Natural killer cell treated with Interleukin-12 subunit alpha and Interleukin-12 subunit beta and Interleukin-15 and Interleukin-18, amount 100 ng/mL, for 72 hours (primary cell): Measurements from ENCODE around the gene CALM3. TPM values are rescaled to one million over a fixed set of nuclear protein-coding genes. Genes with fewer than 3 reads are reported as not detected.

ENCODE experiments used
- ATAC-seq, 2 donors: fragments of 150-1000 bp; cut with Tn5 transposase in 1 of 2; sonication (Bioruptor Pico), chemical (Tn5 transposase) in 1 of 2; 2 replicates each; pipeline ENCODE4 v1.10.0; 2021
- DNase-seq: peaks from one replicate; pipeline ENCODE4 v3.0.0; 2022; ENCODE audit warnings: low spot score
- H3K27ac Mint-ChIP-seq, 2 donors: 1 replicate in 1 of 2; 2 replicates in 1 of 2; pipeline ENCODE4 v1.8.0; 2022; ENCODE audit warnings: mixed read lengths in 2 of 2, mild to moderate bottlenecking in 1 of 2, moderate library complexity in 1 of 2
- H3K27me3 Mint-ChIP-seq, 2 donors: 1 replicate in 1 of 2; 2 replicates in 1 of 2; pipeline ENCODE4 v1.8.0; 2022; ENCODE audit warnings: mixed read lengths in 2 of 2
- H3K36me3 Mint-ChIP-seq: one replicate; pipeline ENCODE4 v1.8.0; 2022; ENCODE audit warnings: mixed read lengths
- H3K4me1 Mint-ChIP-seq, 2 donors: 1 replicate in 1 of 2; 2 replicates in 1 of 2; pipeline ENCODE4 v1.8.0; 2022; ENCODE audit warnings: low read depth in 2 of 2, mixed read lengths in 2 of 2, mild to moderate bottlenecking in 1 of 2
- H3K4me3 Mint-ChIP-seq: one replicate; pipeline ENCODE4 v1.8.0; 2022; ENCODE audit warnings: mixed read lengths
- H3K9me3 Mint-ChIP-seq: 2 replicates; pipeline ENCODE4 v1.8.0; 2022; ENCODE audit warnings: mixed read lengths
- total RNA-seq, 2 donors: library from RNA; stranded (reverse); gene quantifications; one replicate each; pipeline ENCODE4 v1.2.3, GENCODE V29; 2022

Gene CALM3
- total RNA-seq, 2 donors from 2014 or later, result 305 to 309 TPM

DNA sequence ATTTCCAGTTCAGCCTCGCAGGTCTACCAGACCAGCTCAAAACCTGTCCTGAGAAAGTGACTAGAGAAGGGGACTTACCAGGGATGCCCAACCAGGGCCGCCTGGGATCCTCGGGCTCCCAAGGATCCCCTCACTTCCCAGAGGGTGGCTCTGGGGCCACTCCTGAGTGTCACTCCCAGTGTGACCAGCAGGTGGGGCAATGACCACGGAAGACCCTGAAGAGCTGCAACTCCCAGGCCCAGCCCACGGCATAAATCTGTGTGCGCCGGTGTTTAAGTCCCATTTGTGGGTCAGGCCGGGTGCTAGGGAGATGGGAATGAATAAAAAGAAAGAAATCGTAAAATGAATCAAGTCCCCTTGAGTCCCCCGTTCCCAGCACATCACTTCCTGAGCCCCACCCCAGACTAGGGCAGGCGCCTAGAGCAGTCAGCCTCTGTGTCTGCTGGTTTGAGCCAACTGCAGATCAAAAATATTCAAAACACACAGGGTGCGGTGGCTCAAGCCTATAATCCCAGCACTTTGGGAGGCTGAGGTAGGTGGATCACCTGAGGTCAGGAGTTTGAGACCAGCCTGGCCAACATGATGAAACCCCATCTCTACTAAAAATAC lies 13.1 kb downstream of the CALM3 start:
- Mint-ChIP-seq H3K4me3 (peak overlapping the region; percentile 42), H3K4me1 (peaks cover 44% of the 10 kb centered on the region in 2 donors)
- ATAC-seq, result peak; percentile 71 to 84

DNA sequence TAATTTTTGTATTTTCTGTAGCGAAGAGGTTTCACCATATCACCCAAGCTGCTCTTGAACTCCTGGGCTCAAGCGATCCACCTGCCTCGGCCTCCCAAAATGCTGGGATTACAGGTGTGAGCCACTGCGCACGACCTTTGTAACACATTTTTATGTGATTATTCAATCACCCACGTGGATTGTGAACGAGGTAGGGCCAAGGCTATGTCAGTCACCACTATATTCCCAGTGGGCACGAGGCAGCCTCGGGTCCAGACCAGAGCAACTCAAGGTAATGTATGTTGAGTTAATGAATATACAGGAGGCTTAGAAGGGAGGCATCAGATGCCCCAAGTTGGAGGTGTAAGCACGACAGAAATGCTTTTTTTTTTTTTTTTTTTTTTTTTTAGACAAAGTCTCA lies 14.8 kb downstream of the CALM3 start:
- Mint-ChIP-seq H3K36me3 (no peaks in the 10 kb centered on the region), H3K4me3 (no peak overlapping the region), H3K4me1 (peaks cover 38 to 39% of the 10 kb centered on the region in 2 donors), H3K27ac (no peak overlapping the region), H3K27me3 (peaks cover 0 to 4% of the 10 kb centered on the region in 2 donors), H3K9me3 (no peaks in the 10 kb centered on the region)
- ATAC-seq (no peak), DNase-seq (no peak)

More for the DNA sequence above, 13.1 kb downstream of the CALM3 start:
- DNase-seq, result peak; percentile 81
- no peaks in the 10 kb centered on the region for H3K9me3 Mint-ChIP-seq
- H3K36me3 Mint-ChIP-seq, result peaks cover 3% of the 10 kb centered on the region
- H3K27me3 Mint-ChIP-seq, result peaks cover 0 to 4% of the 10 kb centered on the region in 2 donors
- peak overlapping the region; percentile 48 to 57 for H3K27ac Mint-ChIP-seq

DNA sequence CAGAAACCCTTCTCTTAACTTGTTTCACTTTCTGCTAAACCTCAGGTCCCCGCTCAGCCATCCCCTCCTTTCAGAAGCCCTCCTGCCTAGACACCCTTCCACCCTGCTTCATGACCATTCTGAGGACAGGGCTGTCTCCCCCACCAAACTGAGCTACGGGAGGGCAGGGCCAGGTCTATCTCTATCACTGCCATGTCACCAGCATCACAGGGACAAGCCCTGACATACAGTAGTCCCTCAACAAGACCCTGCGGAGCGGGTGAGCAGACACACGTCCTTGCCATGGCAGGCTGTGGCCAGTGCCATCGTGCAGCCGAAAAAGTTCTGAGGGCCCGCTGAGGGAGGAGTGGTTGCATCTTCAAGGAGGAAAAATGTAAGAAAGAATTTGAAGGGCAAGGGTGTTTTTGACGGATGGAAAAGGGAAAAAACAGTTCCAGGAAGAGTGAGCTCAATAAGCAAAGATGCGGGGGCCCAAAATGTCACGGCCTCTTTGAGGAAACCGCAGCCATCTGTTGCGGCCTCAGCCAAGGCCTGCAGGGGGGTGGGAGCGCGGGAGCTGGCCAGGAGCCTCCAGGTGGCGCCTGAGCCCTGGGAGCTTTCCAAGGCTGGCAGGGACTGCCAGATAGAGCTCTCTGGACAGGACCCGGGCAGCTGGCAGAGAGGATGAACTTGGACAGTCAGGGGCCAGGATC lies 15.6 kb downstream of the CALM3 start:
- Mint-ChIP-seq H3K27ac (peak overlapping the region; percentile 6 to 73), H3K9me3 (no peaks in the 10 kb centered on the region), H3K36me3 (no peaks in the 10 kb centered on the region), H3K4me1 (peaks cover 30 to 31% of the 10 kb centered on the region in 2 donors), H3K27me3 (peaks cover 0 to 8% of the 10 kb centered on the region in 2 donors), H3K4me3 (peak overlapping the region; percentile 68)
- ATAC-seq (peak; percentile 44 to 55), DNase-seq (no peak)

DNA sequence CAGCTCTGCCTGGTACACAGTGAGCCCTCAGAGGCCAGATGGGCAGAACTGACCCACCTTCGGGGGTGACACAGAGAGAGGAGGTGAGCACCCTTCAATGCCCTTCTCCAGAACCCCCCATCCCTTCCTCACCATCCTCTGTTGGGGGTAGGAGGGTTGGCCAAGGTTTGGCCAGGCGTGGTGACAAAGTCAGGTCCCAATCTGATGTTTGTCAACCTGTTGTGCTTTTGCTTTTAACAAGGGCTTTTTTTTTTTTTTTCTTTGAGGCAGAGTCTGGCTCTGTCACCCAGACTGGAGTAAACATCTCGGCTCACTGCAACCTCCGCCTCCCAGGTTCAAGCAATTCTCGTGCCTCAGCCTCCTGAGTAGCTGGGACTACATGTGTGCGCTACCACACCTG lies 16.5 kb downstream of the CALM3 start:
- Mint-ChIP-seq H3K27ac (no peak overlapping the region), H3K27me3 (peaks cover 0 to 10% of the 10 kb centered on the region in 2 donors), H3K9me3 (no peaks in the 10 kb centered on the region), H3K4me1 (peaks cover 22 to 25% of the 10 kb centered on the region in 2 donors), H3K36me3 (no peaks in the 10 kb centered on the region), H3K4me3 (no peak overlapping the region)
- ATAC-seq (no peak), DNase-seq (no peak)

DNA sequence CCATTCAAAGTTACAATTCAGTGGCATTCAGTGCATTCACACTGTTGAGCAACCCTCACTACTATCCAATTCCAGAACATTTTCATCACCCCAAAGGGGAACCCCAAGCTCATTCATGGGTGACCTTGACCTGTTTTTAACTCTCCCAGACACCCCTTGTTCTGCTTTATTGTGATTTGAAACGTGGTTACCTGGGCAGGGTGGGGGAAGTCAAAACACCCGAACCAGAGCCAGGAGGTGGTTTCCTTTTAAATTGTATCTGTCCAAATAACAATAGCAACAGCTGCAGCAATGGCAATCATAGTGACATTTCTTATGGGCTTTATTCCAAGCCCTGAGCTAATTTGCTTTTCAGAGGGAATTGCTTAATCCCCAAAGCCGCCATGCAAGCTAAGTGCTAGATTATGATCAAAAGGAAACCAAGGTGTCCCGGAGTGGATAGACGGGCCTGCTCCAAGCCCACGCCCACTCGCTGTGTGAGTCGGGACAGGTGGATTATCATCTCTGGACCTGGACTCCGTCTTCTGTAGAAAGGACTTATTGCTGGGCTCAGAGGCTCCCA lies 17.6 kb downstream of the CALM3 start:
- DNase-seq, result no peak
- Mint-ChIP-seq H3K36me3 (no peaks in the 10 kb centered on the region), H3K9me3 (no peaks in the 10 kb centered on the region), H3K4me1 (peaks cover 20 to 25% of the 10 kb centered on the region in 2 donors), H3K4me3 (peak overlapping the region; percentile 47), H3K27me3 (peaks cover 0 to 10% of the 10 kb centered on the region in 2 donors), H3K27ac (peak overlapping the region in 1 of 2 donors; percentile 91)
- no peak for ATAC-seq

DNA sequence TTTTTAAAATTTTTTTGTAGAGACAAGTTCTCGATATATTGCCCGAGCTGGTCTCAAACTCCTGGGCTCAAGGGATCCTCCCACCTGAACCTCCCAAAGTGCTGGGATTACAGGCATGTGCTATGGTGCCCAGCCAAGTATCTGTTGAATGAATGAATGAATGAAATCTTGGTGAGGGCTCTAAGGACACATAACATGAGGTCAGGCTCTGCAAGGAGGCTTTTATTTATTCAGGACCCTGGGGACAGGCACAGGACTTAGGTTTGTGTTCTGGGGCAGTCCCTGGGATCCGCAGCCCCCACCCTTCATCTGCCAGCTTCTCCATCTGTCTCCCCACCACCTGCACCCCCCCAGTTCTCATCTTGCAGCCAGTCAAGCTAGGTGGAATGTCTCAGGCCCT lies 19.1 kb downstream of the CALM3 start:
- H3K27ac Mint-ChIP-seq, result peak overlapping the region in 1 of 2 donors; percentile 91
- no peak overlapping the region for H3K4me3 Mint-ChIP-seq
- no peaks in the 10 kb centered on the region for H3K36me3 Mint-ChIP-seq
- H3K4me1 Mint-ChIP-seq, result peaks cover 14 to 32% of the 10 kb centered on the region in 2 donors
- peaks cover 0 to 18% of the 10 kb centered on the region in 2 donors for H3K27me3 Mint-ChIP-seq
- H3K9me3 Mint-ChIP-seq, result no peaks in the 10 kb centered on the region
- ATAC-seq, result no peak
- no peak for DNase-seq

DNA sequence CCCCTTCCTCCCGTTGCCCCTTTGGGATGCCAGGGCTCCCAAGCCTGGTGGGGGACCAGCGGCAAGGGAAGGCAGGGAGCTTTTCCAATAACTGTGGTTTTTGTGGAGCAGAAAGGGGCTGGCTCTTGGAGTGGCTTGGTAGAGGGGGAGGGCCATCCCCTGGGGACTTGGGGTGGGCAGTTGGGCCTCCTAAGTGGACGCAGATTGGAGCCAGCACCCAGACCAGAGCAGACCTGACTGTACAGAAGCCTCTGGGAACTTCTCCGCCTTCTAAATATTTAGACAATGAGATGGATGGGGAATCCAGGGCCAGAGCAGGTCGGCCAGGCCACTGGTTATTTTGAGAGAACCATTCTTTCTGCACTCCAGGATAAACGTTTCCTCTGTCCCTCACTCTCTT lies 19.6 kb downstream of the CALM3 start:
- Mint-ChIP-seq H3K27ac (peak overlapping the region in 1 of 2 donors; percentile 91), H3K9me3 (no peaks in the 10 kb centered on the region), H3K27me3 (peaks cover 0 to 18% of the 10 kb centered on the region in 2 donors), H3K4me3 (no peak overlapping the region), H3K36me3 (no peaks in the 10 kb centered on the region), H3K4me1 (peaks cover 14 to 32% of the 10 kb centered on the region in 2 donors)
- ATAC-seq (no peak), DNase-seq (no peak)

DNA sequence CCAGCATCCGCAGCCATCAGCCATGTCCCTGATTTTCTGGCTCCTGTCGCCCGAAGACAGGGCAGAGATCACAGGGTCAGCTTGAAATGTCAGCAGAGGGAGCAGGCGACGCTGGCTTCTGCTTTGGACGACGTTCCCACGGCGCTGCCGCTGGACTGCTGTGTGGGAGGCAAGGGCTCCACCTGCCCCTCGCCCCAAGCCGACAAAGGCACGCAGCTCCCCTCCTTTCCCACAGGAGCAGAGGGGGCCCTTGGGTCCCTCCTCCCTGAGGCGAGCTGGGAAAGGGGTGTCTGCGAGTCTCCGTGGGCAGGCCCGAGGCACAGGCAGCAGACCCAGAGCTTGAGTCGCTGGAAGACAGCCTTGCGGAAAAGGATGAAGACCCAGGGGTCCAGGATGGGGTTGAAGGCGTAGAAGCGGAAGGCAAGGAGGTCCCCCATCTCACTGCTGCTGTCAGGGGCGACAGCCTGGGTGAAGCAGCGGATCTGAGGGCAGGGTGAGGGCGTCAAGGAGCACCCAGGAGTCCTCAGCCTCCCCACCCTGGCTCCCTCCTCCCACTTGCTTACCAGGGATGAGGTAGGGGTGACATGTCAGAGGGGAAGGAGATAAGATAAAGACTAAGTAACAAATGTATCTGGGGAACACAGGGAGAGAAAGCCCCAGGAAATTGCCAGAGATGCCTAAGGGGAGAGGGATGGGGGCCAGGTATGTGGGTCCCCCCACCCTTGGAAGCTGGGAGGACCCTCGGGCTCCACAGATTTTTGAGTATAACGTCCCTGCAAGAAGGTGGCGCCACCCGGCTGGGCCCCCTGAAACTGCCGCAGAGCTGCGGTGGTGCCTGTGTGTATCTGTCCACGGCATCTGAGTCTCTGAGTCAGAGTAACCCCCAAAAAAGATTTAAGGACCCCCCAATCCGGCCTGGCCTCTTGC lies 20.3 kb downstream of the CALM3 start:
- Mint-ChIP-seq H3K4me1 (peaks cover 13 to 29% of the 10 kb centered on the region in 2 donors), H3K36me3 (no peaks in the 10 kb centered on the region), H3K9me3 (no peaks in the 10 kb centered on the region), H3K4me3 (no peak overlapping the region), H3K27me3 (peaks cover 0 to 18% of the 10 kb centered on the region in 2 donors), H3K27ac (peak overlapping the region in 1 of 2 donors; percentile 91)
- DNase-seq, result peak; percentile 48
- no peak for ATAC-seq

DNA sequence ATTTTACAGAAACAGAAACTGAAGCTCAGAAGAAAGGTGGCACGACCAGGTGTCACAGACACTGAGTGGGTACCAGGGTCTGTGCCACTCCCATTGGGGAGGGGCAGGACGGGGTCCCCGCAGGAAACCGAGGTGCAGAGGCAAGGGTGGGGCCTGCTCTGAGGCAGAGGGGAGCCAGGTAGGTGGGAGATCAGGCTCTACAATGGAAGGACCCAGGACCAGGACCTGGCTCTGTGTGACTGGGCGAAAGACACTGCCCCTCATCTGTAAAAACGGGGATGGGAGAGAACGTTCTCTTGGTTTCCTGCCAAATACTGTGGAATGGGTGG lies 21.0 kb downstream of the CALM3 start:
- Mint-ChIP-seq H3K4me1 (peaks cover 6 to 23% of the 10 kb centered on the region in 2 donors), H3K36me3 (no peaks in the 10 kb centered on the region), H3K27ac (no peak overlapping the region), H3K4me3 (no peak overlapping the region), H3K9me3 (no peaks in the 10 kb centered on the region), H3K27me3 (peaks cover 0 to 17% of the 10 kb centered on the region in 2 donors)
- ATAC-seq (no peak), DNase-seq (no peak)

DNA sequence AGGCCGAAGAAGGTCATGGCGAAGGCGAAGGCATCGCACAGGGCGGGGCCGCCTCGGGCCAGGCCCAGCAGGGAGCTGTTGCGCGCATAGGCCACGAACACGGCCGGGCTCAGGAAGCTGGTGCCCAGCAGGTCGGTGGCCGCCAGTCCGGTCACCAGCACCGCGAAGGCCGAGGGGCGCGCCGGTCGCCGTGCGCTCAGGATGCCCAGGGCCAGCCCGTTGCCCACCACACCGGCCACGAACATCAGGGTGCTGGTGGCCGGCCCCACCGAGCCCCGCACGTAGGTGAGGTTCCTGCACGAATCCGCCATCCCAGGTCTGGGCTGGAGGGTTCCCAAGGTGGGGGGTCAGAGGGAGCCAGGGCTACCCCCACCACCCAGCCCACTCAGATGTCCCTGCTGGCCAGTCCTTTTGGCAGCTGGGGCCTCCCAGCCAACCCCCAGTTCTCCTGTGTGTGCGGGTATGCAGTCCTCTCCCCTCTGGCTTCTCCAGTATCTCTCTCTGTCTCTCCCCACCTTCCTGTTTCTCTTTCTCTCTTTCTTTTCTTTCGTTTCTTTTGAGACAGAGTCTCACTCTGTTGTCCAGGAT lies 22.9 kb downstream of the CALM3 start:
- H3K27me3 Mint-ChIP-seq, result peaks cover 0 to 17% of the 10 kb centered on the region in 2 donors
- H3K27ac Mint-ChIP-seq, result peak overlapping the region in 1 of 2 donors; percentile 40
- no peaks in the 10 kb centered on the region for H3K9me3 Mint-ChIP-seq
- DNase-seq (no peak), ATAC-seq (no peak)
- H3K4me1 Mint-ChIP-seq, result peaks cover 6 to 17% of the 10 kb centered on the region in 2 donors
- peak overlapping the region; percentile 45 for H3K4me3 Mint-ChIP-seq
- H3K36me3 Mint-ChIP-seq, result no peaks in the 10 kb centered on the region

DNA sequence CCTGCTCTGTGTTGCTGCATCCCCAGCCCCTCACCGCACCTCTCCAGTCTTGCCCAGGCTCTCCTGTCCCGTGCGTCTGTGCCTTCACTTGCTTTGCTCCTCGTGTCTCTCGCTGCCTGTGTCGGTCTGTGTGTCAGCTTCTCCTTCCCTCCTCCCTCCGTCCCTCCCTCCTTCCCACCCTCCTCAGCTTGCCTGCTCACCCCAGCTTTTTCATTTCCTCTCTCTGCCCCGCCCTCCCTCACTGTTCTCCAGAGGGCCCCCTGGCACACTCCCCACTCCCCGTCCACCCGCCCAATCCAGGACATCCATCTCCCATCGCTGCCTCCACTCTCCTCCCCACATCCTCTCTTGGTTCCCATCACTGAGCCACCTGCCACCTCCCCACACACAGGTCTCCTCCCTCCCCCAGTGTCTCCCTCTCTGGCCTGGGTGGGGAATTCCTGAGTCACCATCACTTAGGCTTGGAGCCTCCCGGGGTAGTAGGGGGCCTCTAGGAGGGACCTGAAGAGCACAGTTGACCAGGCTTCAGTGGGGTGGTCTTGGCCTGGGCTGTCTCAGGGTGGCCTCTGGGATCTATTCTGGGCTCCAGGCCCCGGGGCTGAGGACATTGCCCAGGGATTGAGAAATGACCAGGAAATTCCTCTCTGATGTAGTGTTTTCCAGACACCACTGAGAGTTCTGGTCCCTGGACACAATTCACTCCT lies 24.0 kb downstream of the CALM3 start, which contains the start of gene PTGIR:
PTGIR (minus strand) TSS at position 132 of the 704 bp plus-strand sequence. CDS start 864 bp downstream, outside the sequence.
- no peak for DNase-seq
- peak within 1 kb of the TSS in 1 of 2 donors; percentile 40 for H3K27ac Mint-ChIP-seq
- peak within 1 kb of the TSS; percentile 45 for H3K4me3 Mint-ChIP-seq
- H3K4me1 Mint-ChIP-seq, result peaks cover 0 to 11% of the 10 kb centered on the region in 2 donors
- no peaks in the 10 kb centered on the region for H3K9me3 Mint-ChIP-seq
- no peaks in the 10 kb centered on the region for H3K36me3 Mint-ChIP-seq
- peak in 1 of 2 donors; percentile 41 for ATAC-seq
- H3K27me3 Mint-ChIP-seq, result peaks cover 0 to 17% of the 10 kb centered on the region in 2 donors

DNA sequence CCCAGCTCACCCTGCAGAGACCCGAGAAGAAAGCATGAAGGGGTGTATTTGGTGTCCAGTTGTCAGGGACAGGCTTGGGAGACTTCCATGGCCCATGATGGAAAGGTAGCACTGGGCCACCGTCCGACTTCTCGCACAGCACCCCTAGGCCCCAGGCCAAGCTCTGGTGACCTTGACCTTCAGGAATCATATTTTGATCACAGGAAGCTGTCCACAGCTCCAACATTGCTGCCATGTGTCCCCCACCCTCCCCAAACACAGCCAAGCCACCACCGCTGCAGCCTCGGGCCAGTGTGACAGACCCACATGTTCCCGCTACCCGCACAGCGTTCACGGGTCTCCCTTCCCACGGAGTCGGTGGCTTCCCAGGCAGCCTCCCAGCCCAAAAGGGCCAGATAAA lies 24.6 kb downstream of the CALM3 start:
- no peak for DNase-seq
- no peaks in the 10 kb centered on the region for H3K9me3 Mint-ChIP-seq
- H3K27me3 Mint-ChIP-seq, result peaks cover 0 to 17% of the 10 kb centered on the region in 2 donors
- peaks cover 0 to 11% of the 10 kb centered on the region in 2 donors for H3K4me1 Mint-ChIP-seq
- no peak for ATAC-seq
- no peaks in the 10 kb centered on the region for H3K36me3 Mint-ChIP-seq
- no peak overlapping the region for H3K4me3 Mint-ChIP-seq
- no peak overlapping the region for H3K27ac Mint-ChIP-seq
